Adrenal gland (tissue), 5 donors: ENCODE data around the gene PLXNA2.

Experiments
- CTCF ChIP-seq, 6 experiments: fragments of 450-650 bp in 4 of 6; fragments of 200-600 bp in 2 of 6; sonication (generic) in 1 of 6; IDR thresholded peaks; 1 replicate in 5 of 6; 2 replicates in 1 of 6; pipeline versions ENCODE4 v1.5.1 to v1.8.0; 2016 to 2021; ENCODE audit warnings: antibody characterized with exemption in 6 of 6, mild to moderate bottlenecking in 2 of 6, moderate library complexity in 1 of 6
- POLR2A ChIP-seq, 2 donors: fragments of 450-650 bp; IDR thresholded peaks; one replicate each; pipeline ENCODE4 v1.6.1; 2017; ENCODE audit warnings: antibody characterized with exemption in 2 of 2, mild to moderate bottlenecking in 2 of 2, moderate library complexity in 1 of 2
- donor health status: DM: no; HTN: no; CAD: no.

DNA sequence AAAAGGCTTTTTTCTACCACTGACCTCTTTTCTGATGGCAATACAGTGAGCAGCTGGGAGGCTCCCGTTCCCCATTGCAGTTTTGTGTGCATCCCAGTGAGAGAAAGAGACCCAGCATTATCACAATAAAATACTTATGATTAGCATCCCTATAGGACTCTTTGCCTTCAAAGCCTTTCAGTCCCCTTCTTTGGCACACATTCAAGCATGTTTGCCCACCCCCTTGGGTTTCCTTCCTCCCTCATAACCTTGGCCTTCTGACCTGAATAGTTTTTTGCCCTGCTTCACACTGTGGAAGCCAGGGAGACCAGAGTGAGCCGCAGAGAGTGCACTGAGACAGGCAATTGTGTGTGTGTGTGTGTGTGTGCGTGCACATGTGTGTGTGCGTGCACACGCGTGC is 13.2 kb upstream of the PLXNA2 start:
- TF ChIP-seq CTCF (IDR thresholded peaks at IDR 0.05) (no peak), POLR2A (IDR thresholded peaks at IDR 0.05) (no peak)
